Astrocyte (in vitro differentiated cells and primary cell): ENCODE data around the gene GREB1L. TPM values are rescaled to one million over a fixed set of nuclear protein-coding genes. Genes with fewer than 3 reads are reported as not detected.

Experiments used
- DNase-seq: peaks from one replicate; pipeline ENCODE4 v3.0.0-alpha.2; 2010; ENCODE audit warnings: low read depth
- FAIRE-seq: peaks from 2 replicates; lab custom pipeline; 2011; peaks lifted over from hg19 to GRCh38; lab: Jason Lieb, UNC
- H2AFZ ChIP-seq: 2 replicates; pipeline ENCODE4 v1.6.0; 2012; ENCODE audit warnings: low read depth, low read length, inconsistent platforms
- H3K27ac ChIP-seq: 2 replicates; pipeline ENCODE4 v1.5.1; 2011; ENCODE audit warnings: low read depth, low read length, inconsistent platforms
- H3K27me3 ChIP-seq: 2 replicates; pipeline ENCODE4 v1.6.0; 2011; ENCODE audit warnings: low read length, inconsistent platforms; ENCODE audit not compliant: insufficient read depth
- H3K36me3 ChIP-seq: 2 replicates; pipeline ENCODE4 v1.5.1; 2011; ENCODE audit warnings: low read length, inconsistent platforms; ENCODE audit not compliant: insufficient read depth
- H3K4me1 ChIP-seq: 2 replicates; pipeline ENCODE4 v1.5.1; 2011; ENCODE audit warnings: low read length, inconsistent platforms; ENCODE audit not compliant: insufficient read depth
- H3K4me2 ChIP-seq: 2 replicates; pipeline ENCODE4 v1.6.0; 2012; ENCODE audit warnings: low read length, inconsistent platforms
- H3K4me3 ChIP-seq: 2 replicates; pipeline ENCODE4 v1.5.1; 2011; ENCODE audit warnings: low read depth, mild to moderate bottlenecking, low read length, inconsistent platforms; ENCODE audit not compliant: insufficient read depth
- H3K79me2 ChIP-seq: 2 replicates; pipeline ENCODE4 v1.6.0; 2012; ENCODE audit warnings: mild to moderate bottlenecking, low read length, inconsistent platforms; ENCODE audit not compliant: insufficient read depth
- H3K9ac ChIP-seq: 2 replicates; pipeline ENCODE4 v1.6.0; 2012; ENCODE audit warnings: mild to moderate bottlenecking, low read length, inconsistent platforms
- H3K9me3 ChIP-seq: 2 replicates; pipeline ENCODE4 v1.5.1; 2012; ENCODE audit warnings: low read depth, mild to moderate bottlenecking, low read length, inconsistent platforms; ENCODE audit not compliant: insufficient read depth
- H4K20me1 ChIP-seq: 2 replicates; pipeline ENCODE4 v1.6.0; 2012; ENCODE audit warnings: low read length, inconsistent platforms; ENCODE audit not compliant: insufficient read depth
- H3K27ac Mint-ChIP-seq: one replicate; pipeline ENCODE4 v1.8.0; 2021; ENCODE audit warnings: mild to moderate bottlenecking, mixed read lengths; ENCODE audit not compliant: unreplicated experiment
- H3K27me3 Mint-ChIP-seq: one replicate; pipeline ENCODE4 v1.8.0; 2021; ENCODE audit warnings: low read depth, mixed read lengths; ENCODE audit not compliant: unreplicated experiment
- H3K36me3 Mint-ChIP-seq: one replicate; pipeline ENCODE4 v1.8.0; 2021; ENCODE audit warnings: low read depth, mixed read lengths; ENCODE audit not compliant: unreplicated experiment
- H3K4me1 Mint-ChIP-seq: one replicate; pipeline ENCODE4 v1.8.0; 2021; ENCODE audit warnings: low read depth, mixed read lengths; ENCODE audit not compliant: unreplicated experiment
- H3K4me3 Mint-ChIP-seq: one replicate; pipeline ENCODE4 v1.8.0; 2021; ENCODE audit warnings: mild to moderate bottlenecking, moderate library complexity, mixed read lengths; ENCODE audit not compliant: unreplicated experiment
- H3K9me3 Mint-ChIP-seq: one replicate; pipeline ENCODE4 v1.8.0; 2021; ENCODE audit warnings: mild to moderate bottlenecking, mixed read lengths; ENCODE audit not compliant: unreplicated experiment
- EZH2 ChIP-seq: IDR thresholded peaks from 2 replicates; pipeline ENCODE4 v1.6.1; 2012; ENCODE audit warnings: mild to moderate bottlenecking, low read length, inconsistent platforms; ENCODE audit not compliant: insufficient read depth
- total RNA-seq: library from RNA; stranded (reverse); gene quantifications from 2 replicates; pipeline ENCODE4 v1.2.1, GENCODE V29; 2021
- TF ChIP-seq, protein P1 (sequence below): IDR thresholded peaks from 2 replicates; pipeline ENCODE4 v1.5.1; 2011; ENCODE audit warnings: low read depth, mild to moderate bottlenecking, inconsistent platforms, low read length, moderate library complexity; ENCODE audit not compliant: insufficient read depth

GREB1L gene
- total RNA-seq, 1 donor from 2014 or later = 16.2 TPM

DNA sequence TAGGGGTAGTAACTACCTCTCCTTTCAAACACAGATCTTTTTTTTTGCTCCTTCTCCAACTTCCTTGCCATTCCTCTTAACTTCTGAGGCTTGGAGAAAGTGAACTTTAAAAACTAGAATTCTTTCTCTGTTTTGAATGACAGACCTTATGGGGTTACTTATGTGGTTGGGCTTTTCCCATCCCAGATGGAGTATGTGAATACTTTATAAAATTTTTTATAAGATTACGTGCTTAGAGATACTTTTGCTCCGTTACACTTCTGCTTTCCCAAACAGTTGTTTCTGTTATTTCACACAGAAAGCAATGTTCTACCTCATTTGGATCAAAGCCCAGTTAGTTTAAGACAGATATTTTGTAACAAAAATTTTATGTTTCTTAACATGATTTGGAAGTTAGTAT is 20.2 kb downstream of the GREB1L start:
- Histone ChIP-seq H3K4me3 (no peak overlapping the region), H3K27ac (no peak overlapping the region), H3K36me3 (no peaks in the 10 kb centered on the region), H3K79me2 (no peaks in the 10 kb centered on the region), H3K4me1 (peaks cover 5% of the 10 kb centered on the region), H3K9me3 (no peaks in the 10 kb centered on the region), H3K4me2 (no peak overlapping the region), H3K27me3 (no peaks in the 10 kb centered on the region), H2AFZ (no peak overlapping the region), H3K9ac (no peak overlapping the region), H4K20me1 (no peaks in the 10 kb centered on the region)
- H3K27me3 Mint-ChIP-seq = no peaks in the 10 kb centered on the region
- FAIRE-seq (no peak), DNase-seq (no peak)
- H3K4me3 Mint-ChIP-seq = no peak overlapping the region
- H3K4me1 Mint-ChIP-seq = peaks cover 33% of the 10 kb centered on the region
- H3K9me3 Mint-ChIP-seq = no peaks in the 10 kb centered on the region
- no peak overlapping the region for H3K27ac Mint-ChIP-seq
- H3K36me3 Mint-ChIP-seq = no peaks in the 10 kb centered on the region
- TF ChIP-seq, protein P1, sequence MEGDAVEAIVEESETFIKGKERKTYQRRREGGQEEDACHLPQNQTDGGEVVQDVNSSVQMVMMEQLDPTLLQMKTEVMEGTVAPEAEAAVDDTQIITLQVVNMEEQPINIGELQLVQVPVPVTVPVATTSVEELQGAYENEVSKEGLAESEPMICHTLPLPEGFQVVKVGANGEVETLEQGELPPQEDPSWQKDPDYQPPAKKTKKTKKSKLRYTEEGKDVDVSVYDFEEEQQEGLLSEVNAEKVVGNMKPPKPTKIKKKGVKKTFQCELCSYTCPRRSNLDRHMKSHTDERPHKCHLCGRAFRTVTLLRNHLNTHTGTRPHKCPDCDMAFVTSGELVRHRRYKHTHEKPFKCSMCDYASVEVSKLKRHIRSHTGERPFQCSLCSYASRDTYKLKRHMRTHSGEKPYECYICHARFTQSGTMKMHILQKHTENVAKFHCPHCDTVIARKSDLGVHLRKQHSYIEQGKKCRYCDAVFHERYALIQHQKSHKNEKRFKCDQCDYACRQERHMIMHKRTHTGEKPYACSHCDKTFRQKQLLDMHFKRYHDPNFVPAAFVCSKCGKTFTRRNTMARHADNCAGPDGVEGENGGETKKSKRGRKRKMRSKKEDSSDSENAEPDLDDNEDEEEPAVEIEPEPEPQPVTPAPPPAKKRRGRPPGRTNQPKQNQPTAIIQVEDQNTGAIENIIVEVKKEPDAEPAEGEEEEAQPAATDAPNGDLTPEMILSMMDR = no peak
- TF ChIP-seq EZH2 = no peak

DNA sequence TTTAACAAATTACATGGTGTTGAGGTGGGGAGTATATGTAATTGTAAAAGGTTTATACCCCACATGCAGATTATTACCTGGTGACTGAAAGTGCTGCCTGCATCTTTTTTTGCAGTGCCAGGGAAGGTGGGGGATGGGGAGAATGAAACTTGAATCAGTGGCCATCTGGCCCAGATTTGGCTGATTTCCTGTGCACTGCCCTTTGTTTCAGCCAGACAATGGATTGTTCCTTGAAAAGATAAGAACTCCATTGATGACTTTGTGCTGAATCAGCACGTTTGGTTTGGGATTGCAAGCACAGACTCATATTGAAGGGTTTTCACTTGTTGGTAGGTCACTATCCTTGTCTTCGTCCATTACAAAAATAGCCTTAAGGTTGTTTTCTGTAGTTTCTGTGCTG is 20.9 kb downstream of the GREB1L start:
- Mint-ChIP-seq H3K9me3 (no peaks in the 10 kb centered on the region), H3K4me1 (peaks cover 27% of the 10 kb centered on the region), H3K4me3 (no peak overlapping the region), H3K27me3 (no peaks in the 10 kb centered on the region), H3K36me3 (no peaks in the 10 kb centered on the region), H3K27ac (peak overlapping the region; percentile 2)
- H3K36me3 ChIP-seq = no peaks in the 10 kb centered on the region
- peaks cover 5% of the 10 kb centered on the region for H3K4me1 ChIP-seq
- no peaks in the 10 kb centered on the region for H3K27me3 ChIP-seq
- H3K9me3 ChIP-seq = no peaks in the 10 kb centered on the region
- no peaks in the 10 kb centered on the region for H3K79me2 ChIP-seq
- H4K20me1 ChIP-seq = no peaks in the 10 kb centered on the region
- no peak overlapping the region for H2AFZ ChIP-seq
- H3K9ac ChIP-seq = no peak overlapping the region
- no peak for DNase-seq
- FAIRE-seq = peak; percentile 29
- TF ChIP-seq, protein P1 = no peak
- no peak for TF ChIP-seq EZH2
- no peak overlapping the region for H3K4me3 ChIP-seq
- H3K27ac ChIP-seq = no peak overlapping the region
- no peak overlapping the region for H3K4me2 ChIP-seq

DNA sequence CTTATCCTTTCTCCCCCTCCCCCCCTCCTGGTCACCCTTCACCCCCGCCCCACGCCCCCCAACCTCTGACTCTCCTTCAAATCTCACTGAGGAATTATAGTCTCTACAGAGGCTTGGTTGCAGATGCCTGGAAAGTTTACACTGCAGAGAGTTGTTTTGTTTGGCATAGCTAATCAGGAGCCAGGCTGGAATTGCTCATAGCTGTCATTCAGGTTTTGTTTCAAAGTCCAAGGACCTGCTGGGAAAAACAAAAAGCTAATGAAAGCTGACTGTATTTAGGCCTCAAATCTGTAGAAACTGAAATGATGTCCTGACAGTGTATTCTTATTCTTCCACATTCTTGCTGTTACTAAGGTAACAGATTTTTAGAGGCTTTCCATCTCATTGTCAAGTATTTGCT is 22.6 kb downstream of the GREB1L start:
- Mint-ChIP-seq H3K4me3 (no peak overlapping the region), H3K27me3 (no peaks in the 10 kb centered on the region), H3K4me1 (peaks cover 22% of the 10 kb centered on the region), H3K36me3 (no peaks in the 10 kb centered on the region), H3K9me3 (no peaks in the 10 kb centered on the region), H3K27ac (no peak overlapping the region)
- Histone ChIP-seq H3K27ac (no peak overlapping the region), H3K79me2 (no peaks in the 10 kb centered on the region), H2AFZ (no peak overlapping the region), H4K20me1 (no peaks in the 10 kb centered on the region), H3K27me3 (no peaks in the 10 kb centered on the region), H3K4me3 (no peak overlapping the region), H3K36me3 (no peaks in the 10 kb centered on the region), H3K9me3 (no peaks in the 10 kb centered on the region), H3K4me1 (peaks cover 5% of the 10 kb centered on the region), H3K4me2 (peak overlapping the region; percentile 27), H3K9ac (no peak overlapping the region)
- TF ChIP-seq, protein P1 = no peak
- no peak for TF ChIP-seq EZH2
- FAIRE-seq = no peak
- peak; percentile 64 for DNase-seq
